GM12878 (cell line): ENCODE results near the gene SINHCAF. TPM values are rescaled to one million over a fixed set of nuclear protein-coding genes. Genes with fewer than 3 reads are reported as not detected.

Experiments used
- ATAC-seq: fragments of 200-7000 bp; cut with Tn5 transposase; 3 replicates; pipeline ENCODE4 v1.9.1; 2020; ENCODE audit warnings: mild to moderate bottlenecking, moderate library complexity
- BruUV-seq: library from RNA; stranded (reverse); fragments of 400-500 nt; replicated peaks from 2 replicates; lab custom pipeline; 2021; lab: Mats Ljungman, UMichigan
- CTCF ChIA-PET: fragments of 300-600 bp; sonication (Branson Sonifier 250); formaldehyde crosslinking; extraction: SDS; loops from one replicate; lab custom pipeline; 2021; ENCODE audit warnings: inconsistent platforms; lab: Yijun Ruan, JAX
- POLR2A ChIA-PET: fragments of 350-600 bp; formaldehyde crosslinking; extraction: SDS; loops from one replicate; lab custom pipeline; 2021; ENCODE audit warnings: inconsistent platforms; lab: Charles Lee
- RAD21 ChIA-PET: fragments of 300-600 bp; sonication (Branson Sonifier 250); formaldehyde crosslinking; loops from one replicate; lab custom pipeline; 2023; ENCODE audit warnings: antibody characterized with exemption; ENCODE audit not compliant: unreplicated experiment; lab: Charles Lee
- SMC1A ChIA-PET: fragments of 300-600 bp; sonication (Branson Sonifier 250); formaldehyde crosslinking; loops from one replicate; lab custom pipeline; 2023; ENCODE audit not compliant: unreplicated experiment, uncharacterized antibody; lab: Charles Lee
- DNase-seq: peaks from one replicate; pipeline ENCODE4 v3.0.0-alpha.2; 2011; ENCODE audit warnings: low read depth, low spot score
- FAIRE-seq: peaks from 3 replicates; lab custom pipeline; 2011; peaks lifted over from hg19 to GRCh38; lab: Jason Lieb, UNC
- H2AFZ ChIP-seq: 2 replicates; pipeline ENCODE4 v1.6.0; 2011; ENCODE audit warnings: low read depth, low read length, control low read depth; ENCODE audit not compliant: control insufficient read depth
- H3K27ac ChIP-seq: 2 replicates; pipeline ENCODE4 v1.5.1; 2011; ENCODE audit warnings: control low read depth; ENCODE audit not compliant: control insufficient read depth, insufficient read depth
- H3K27me3 ChIP-seq, 2 experiments: replicated peaks in 1 of 2; 2 replicates each; pipeline versions ENCODE4 v1.6.0 to v1.6.1; 2011; ENCODE audit warnings: low read length in 1 of 2; ENCODE audit not compliant: control insufficient read depth in 2 of 2, insufficient read depth in 2 of 2
- H3K36me3 ChIP-seq, 2 experiments: 2 replicates each; pipeline ENCODE4 v1.5.1; 2011; ENCODE audit warnings: low read length in 1 of 2; ENCODE audit not compliant: control insufficient read depth in 2 of 2, insufficient read depth in 2 of 2
- H3K4me1 ChIP-seq: 2 replicates; pipeline ENCODE4 v1.6.1; 2011; ENCODE audit warnings: mild to moderate bottlenecking, low read length, moderate library complexity, mixed read lengths; ENCODE audit not compliant: control insufficient read depth, insufficient read depth
- H3K4me2 ChIP-seq: 2 replicates; pipeline ENCODE4 v1.6.0; 2011; ENCODE audit warnings: control low read depth; ENCODE audit not compliant: control insufficient read depth, insufficient read depth
- H3K4me3 ChIP-seq: fragments of 200-600 bp; sonication (generic); 2 replicates; pipeline ENCODE4 v1.5.1; 2016
- H3K79me2 ChIP-seq: 2 replicates; pipeline ENCODE4 v1.6.0; 2011; ENCODE audit warnings: low read length; ENCODE audit not compliant: control insufficient read depth, insufficient read depth
- H3K9ac ChIP-seq: 2 replicates; pipeline ENCODE4 v1.8.0; 2011; ENCODE audit warnings: low read length, control low read depth, mixed read lengths; ENCODE audit not compliant: control insufficient read depth, insufficient read depth
- H3K9me3 ChIP-seq: replicated peaks from 3 replicates; pipeline ENCODE4 v1.5.1; 2011; ENCODE audit warnings: mild to moderate bottlenecking, low read length; ENCODE audit not compliant: control insufficient read depth, insufficient read depth
- H4K20me1 ChIP-seq: 2 replicates; pipeline ENCODE4 v1.6.0; 2011; ENCODE audit not compliant: control insufficient read depth, insufficient read depth
- CHD1 ChIP-seq: IDR thresholded peaks from 2 replicates; pipeline ENCODE4 v1.6.1; 2012; ENCODE audit warnings: low read depth, low read length, improper control_type of control experiment
- NR2F1 ChIP-seq: fragments of 450-650 bp; conservative IDR thresholded peaks from 2 replicates; pipeline ENCODE4 v1.6.1; 2017; ENCODE audit warnings: mild to moderate bottlenecking
- RAD21 ChIP-seq: IDR thresholded peaks from 2 replicates; pipeline ENCODE4 v1.6.1; 2011; ENCODE audit warnings: mild to moderate bottlenecking, low read depth, low read length, moderate library complexity; ENCODE audit not compliant: insufficient read depth
- WGBS: methylation state at CpG from one replicate; pipeline ENCODE4 v1.1.6; 2016; ENCODE audit warnings: low lambda C conversion rate; ENCODE audit not compliant: insufficient replicate concordance, insufficient coverage; ENCODE audit errors: missing lambda C conversion rate; 5-methylcytosine and 5-hydroxymethylcytosine counted together
- in situ Hi-C: fragments of 300-500 bp; cut with MboI; formaldehyde crosslinking; loops from 9 replicates; pipeline ENCODE4 v1.14.3; 2018; ENCODE audit warnings: mixed read lengths
- intact Hi-C: fragments of 100-400 bp; cut with micrococcal nuclease; formaldehyde crosslinking; loops from one replicate; pipeline ENCODE4 v1.14.2; 2022; ENCODE audit not compliant: unreplicated experiment
- polyA plus RNA-seq, 11 experiments: library from polyadenylated mRNA; depleted of rRNA in 4 of 11; unstranded in 6 of 11; stranded (reverse) in 5 of 11; fragments of >200 nt; fragmentation: Nextera tagmentation in 4 of 11; fragmentation: Illumina TruSeq in 1 of 11; extraction: Ambion mirVana in 4 of 11; extraction: Trizol in 1 of 11; gene quantifications; 1 replicate in 1 of 11; 2 replicates in 10 of 11; pipeline versions ENCODE4 v1.2.1 to v1.2.3, GENCODE V29; 2011 to 2016; ENCODE audit warnings: inconsistent platforms in 2 of 11, missing spikeins in 2 of 11, low read depth in 1 of 11
- total RNA-seq, 4 experiments: library from RNA; depleted of rRNA in 3 of 4; stranded (reverse); fragments of >200 nt in 3 of 4; fragmentation: Illumina TruSeq in 1 of 4; extraction: Trizol in 1 of 4; gene quantifications; 2 replicates each; pipeline versions ENCODE4 v1.2.1 to v1.2.3, GENCODE V29; 2013 to 2021

SINHCAF gene
- total and polyA plus RNA-seq, 10 of the 15 experiments (the other 5 are each of a cell fraction or from before 2014, with no cell fraction given), result 60.4 to 156 (median 90.3) TPM

GRCh38 chr12:31315784-31316465 lies 10.0 kb downstream of the SINHCAF start:
- H3K4me1 ChIP-seq, result peaks cover 18% of the 10 kb centered on the region; the same call in 1 of the 2 replicates
- H3K9me3 ChIP-seq, result no peaks in the 10 kb centered on the region; the same call in 2 of the 3 replicates
- no peak for DNase-seq
- H3K9ac ChIP-seq, result no peak overlapping the region
- peaks cover 0 to 13% of the 10 kb centered on the region in 2 experiments; a peak in 3 of 4 replicates for H3K36me3 ChIP-seq
- ChIA-PET CTCF (interaction anchor here (1.0 to 2.3 kb wide), 6 partner anchors 10 to 63 kb away, joined by 3 to 10 read pairs (median 4); no protein-coding TSS in a partner anchor), RAD21 (interaction anchor here (0.6 to 2.5 kb wide), 4 partner anchors 8 to 33 kb away, joined by 3 to 32 read pairs (median 4); partner anchors contain the start of gene SINHCAF), POLR2A (interaction anchor here (1.5 to 3.1 kb wide), 3 partner anchors 10 to 16 kb away, joined by 4 to 34 read pairs (median 9); partner anchors contain the start of gene SINHCAF), SMC1A (interaction anchor here (1.1 to 4.1 kb wide), 4 partner anchors 14 to 342 kb away, joined by 3 to 59 read pairs (median 4); no protein-coding TSS in a partner anchor)
- in situ Hi-C loops, result no loop called here
- no peaks in the 10 kb centered on the region for H3K27me3 ChIP-seq
- ATAC-seq, result no peak
- TF ChIP-seq NR2F1, result no peak
- no peak for TF ChIP-seq CHD1
- TF ChIP-seq RAD21, result no peak
- intact Hi-C loops, result no loop called here
- H4K20me1 ChIP-seq, result no peaks in the 10 kb centered on the region
- no peak for FAIRE-seq
- no peak overlapping the region for H3K4me3 ChIP-seq
- H2AFZ ChIP-seq, result no peak overlapping the region
- no TSS peak for BruUV-seq
- peaks cover 98% of the 10 kb centered on the region for H3K79me2 ChIP-seq
- 69% methylated on average over 7 of the region's 7 CpGs for WGBS
- peak overlapping the region; percentile 85; the same call in 1 of the 2 replicates for H3K4me2 ChIP-seq
- no peak overlapping the region; the same call in 1 of the 2 replicates for H3K27ac ChIP-seq
